ENCODE results near the gene CCDC148.
"Not testable (repeated sequence)": the region's sequence is repeated elsewhere in the genome, so short reads cannot be mapped to it uniquely, and the experiment has no call there.

CCDC148 gene

DNA sequence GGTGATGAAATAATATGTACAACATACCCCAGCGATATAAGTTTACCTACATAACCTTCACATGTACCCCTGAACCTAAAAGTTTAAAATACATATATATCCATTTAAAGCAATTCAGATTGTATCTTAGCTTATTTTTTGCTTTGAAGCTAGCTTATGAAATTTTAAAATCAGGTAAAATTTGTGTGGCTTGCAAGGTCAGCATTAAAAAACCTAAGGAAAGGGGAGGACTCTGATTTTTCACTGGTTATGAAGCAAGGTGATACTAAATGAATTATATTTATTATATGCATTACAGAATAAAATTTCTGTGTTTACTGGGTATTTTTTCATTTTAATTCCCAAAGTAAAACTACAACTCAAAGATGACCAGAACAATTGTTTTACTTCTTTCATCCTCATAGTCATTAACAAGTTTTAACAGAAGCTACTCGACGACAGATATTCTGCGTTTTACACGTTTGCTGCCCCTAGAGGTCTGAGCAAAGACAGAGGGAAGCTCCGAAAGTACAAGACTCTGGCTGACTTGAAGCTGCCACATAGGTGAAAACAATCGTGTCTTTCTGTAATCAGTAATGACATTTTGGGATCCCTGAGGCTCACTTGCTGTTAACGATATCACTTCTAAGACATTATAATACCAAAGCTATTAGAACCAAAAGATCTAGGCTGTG, 17.3 kb upstream of the CCDC148 start:
- TF ChIP-seq CTCF (IDR thresholded peaks at IDR 0.05; ENCODE audit: insufficient read depth, low read depth, low read length, missing control alignments): no peak
- DNase-seq (ENCODE audit: low read depth): no peak
- no peak overlapping the region for H3K4me3 ChIP-seq (ENCODE audit: low read length)

- H3K4me3 ChIP-seq (ENCODE audit: low read length); DNase-seq (ENCODE audit: low read depth): not testable (repeated sequence)
Measured at GRCh38 chr2:158473300-158473699, 16.7 kb upstream of the CCDC148 start.

- DNase-seq (ENCODE audit: low read depth): not testable (repeated sequence)
Measured at GRCh38 chr2:158472829-158473228, 16.3 kb upstream of the CCDC148 start.

DNA sequence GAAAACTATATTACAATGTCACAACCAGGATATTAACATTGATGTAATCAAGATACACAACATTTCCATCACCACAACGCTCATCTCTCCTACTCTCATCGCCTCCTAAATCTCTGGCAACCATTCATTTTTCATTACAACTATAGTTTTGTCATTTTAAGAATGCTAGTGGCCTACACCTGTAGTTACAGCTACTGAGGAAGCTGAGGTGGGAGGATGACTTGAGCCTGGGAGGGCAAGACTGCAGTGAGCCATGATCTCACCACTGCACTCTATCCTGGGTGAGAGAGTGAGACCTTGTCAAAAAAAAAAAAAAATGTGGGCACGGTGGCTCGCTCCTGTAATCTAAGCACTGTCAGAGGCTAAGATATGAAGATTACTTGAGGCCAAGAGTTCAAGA, 10.7 kb upstream of the CCDC148 start:
- no peak for TF ChIP-seq CTCF (IDR thresholded peaks at IDR 0.05; ENCODE audit: insufficient read depth, low read depth, low read length, missing control alignments)

More at GRCh38 chr2:158472829-158473228, 16.3 kb upstream of the CCDC148 start:
- not testable (repeated sequence) for H3K4me3 ChIP-seq (ENCODE audit: low read length)

GRCh38 chr2:158464426-158465281, 8.1 kb upstream of the CCDC148 start:
- no peak overlapping the region for H3K4me3 ChIP-seq (ENCODE audit: low read length)
- TF ChIP-seq CTCF (IDR thresholded peaks at IDR 0.05; ENCODE audit: insufficient read depth, low read depth, low read length, missing control alignments): peak; percentile 47
- no peak for DNase-seq (ENCODE audit: low read depth)

More for the DNA sequence above, 10.7 kb upstream of the CCDC148 start:
- H3K4me3 ChIP-seq (ENCODE audit: low read length): no peak overlapping the region
- no peak for DNase-seq (ENCODE audit: low read depth)

GRCh38 chr2:158463496-158464095, 7.0 kb upstream of the CCDC148 start:
- no peak for TF ChIP-seq CTCF (IDR thresholded peaks at IDR 0.05; ENCODE audit: insufficient read depth, low read depth, low read length, missing control alignments)
- DNase-seq (ENCODE audit: low read depth): no peak
- H3K4me3 ChIP-seq (ENCODE audit: low read length): no peak overlapping the region

GRCh38 chr2:158460632-158461297, 4.2 kb upstream of the CCDC148 start:
- TF ChIP-seq CTCF (IDR thresholded peaks at IDR 0.05; ENCODE audit: insufficient read depth, low read depth, low read length, missing control alignments): peak; percentile 32
- no peak overlapping the region for H3K4me3 ChIP-seq (ENCODE audit: low read length)
- peak; percentile 28 for DNase-seq (ENCODE audit: low read depth)

All from epithelial cell of esophagus (primary cell).